GM21381 (cell line): ENCODE results near the gene SYNDIG1.

Experiments used
- ATAC-seq: cut with Tn5 transposase; IDR thresholded peaks from one replicate; pipeline ENCODE4 v1.9.1; 2021; ENCODE audit warnings: mild to moderate bottlenecking, moderate library complexity; ENCODE audit not compliant: unreplicated experiment

SYNDIG1 gene

GRCh38 chr20:24684956-24685691 lies 215.7 kb downstream of the SYNDIG1 start:
- no peak for ATAC-seq

- ATAC-seq, result no peak
Observed at GRCh38 chr20:24685736-24686135, 216.3 kb downstream of the SYNDIG1 start.

- ATAC-seq, result no peak
Observed at GRCh38 chr20:24686156-24686555, 216.7 kb downstream of the SYNDIG1 start.

GRCh38 chr20:24690408-24690807 lies 221.0 kb downstream of the SYNDIG1 start:
- ATAC-seq, result no peak

- ATAC-seq, result no peak
Observed at GRCh38 chr20:24691901-24692351, 222.5 kb downstream of the SYNDIG1 start.

- ATAC-seq, result no peak
Observed at GRCh38 chr20:24692446-24693200, 223.2 kb downstream of the SYNDIG1 start.

- ATAC-seq, result no peak
Observed at GRCh38 chr20:24693466-24694156, 224.2 kb downstream of the SYNDIG1 start.

GRCh38 chr20:24694157-24694726 lies 224.8 kb downstream of the SYNDIG1 start:
- ATAC-seq, result no peak

- no peak for ATAC-seq
Observed at GRCh38 chr20:24694727-24695528, 225.5 kb downstream of the SYNDIG1 start.

GRCh38 chr20:24695529-24696225 lies 226.2 kb downstream of the SYNDIG1 start:
- no peak for ATAC-seq

GRCh38 chr20:24696396-24696795 lies 227.0 kb downstream of the SYNDIG1 start:
- no peak for ATAC-seq

GRCh38 chr20:24697411-24697810 lies 228.0 kb downstream of the SYNDIG1 start:
- no peak for ATAC-seq

- ATAC-seq, result no peak
Observed at GRCh38 chr20:24698189-24698588, 228.8 kb downstream of the SYNDIG1 start.

- no peak for ATAC-seq
Observed at GRCh38 chr20:24698706-24699206, 229.3 kb downstream of the SYNDIG1 start.

- ATAC-seq, result no peak
Observed at GRCh38 chr20:24699321-24700165, 230.1 kb downstream of the SYNDIG1 start.

GRCh38 chr20:24700166-24700860 lies 230.9 kb downstream of the SYNDIG1 start:
- ATAC-seq, result no peak

GRCh38 chr20:24701027-24701426 lies 231.6 kb downstream of the SYNDIG1 start:
- no peak for ATAC-seq

- no peak for ATAC-seq
Observed at GRCh38 chr20:24701668-24702067, 232.2 kb downstream of the SYNDIG1 start.
